HAP-1 (cell line): ENCODE measurements around the gene ENOPH1.

Experiments used
- DNase-seq, 2 experiments: peaks; one replicate each; pipeline ENCODE4 v3.0.0-alpha.2; 2016 to 2020; ENCODE audit warnings: low spot score in 2 of 2
- H3K27me3 ChIP-seq: fragments of 250-450 bp; sonication (Bioruptor Pico); 2 replicates; pipeline ENCODE4 v1.5.1; 2020; ENCODE audit warnings: low read depth, mild to moderate bottlenecking, moderate library complexity
- H3K36me3 ChIP-seq: fragments of 250-450 bp; sonication (Bioruptor Pico); replicated peaks from 2 replicates; pipeline ENCODE4 v1.5.1; 2020; ENCODE audit warnings: mild to moderate bottlenecking
- H3K4me1 ChIP-seq: fragments of 250-450 bp; sonication (Bioruptor Pico); 2 replicates; pipeline ENCODE4 v1.5.1; 2020; ENCODE audit warnings: mild to moderate bottlenecking
- H3K4me3 ChIP-seq: fragments of 250-450 bp; sonication (Bioruptor Pico); 2 replicates; pipeline ENCODE4 v1.5.1; 2020; ENCODE audit warnings: mild to moderate bottlenecking, moderate library complexity
- H3K9me3 ChIP-seq: fragments of 250-450 bp; sonication (Bioruptor Pico); 2 replicates; pipeline ENCODE4 v1.5.1; 2020; ENCODE audit warnings: mild to moderate bottlenecking, moderate library complexity
- in situ Hi-C: fragments of 300-500 bp; cut with MboI; formaldehyde crosslinking; loops from 3 replicates; pipeline ENCODE4 v1.14.3; 2020; ENCODE audit warnings: low sequenced_read_pairs, inconsistent platforms, mixed read lengths

Gene ENOPH1

DNA sequence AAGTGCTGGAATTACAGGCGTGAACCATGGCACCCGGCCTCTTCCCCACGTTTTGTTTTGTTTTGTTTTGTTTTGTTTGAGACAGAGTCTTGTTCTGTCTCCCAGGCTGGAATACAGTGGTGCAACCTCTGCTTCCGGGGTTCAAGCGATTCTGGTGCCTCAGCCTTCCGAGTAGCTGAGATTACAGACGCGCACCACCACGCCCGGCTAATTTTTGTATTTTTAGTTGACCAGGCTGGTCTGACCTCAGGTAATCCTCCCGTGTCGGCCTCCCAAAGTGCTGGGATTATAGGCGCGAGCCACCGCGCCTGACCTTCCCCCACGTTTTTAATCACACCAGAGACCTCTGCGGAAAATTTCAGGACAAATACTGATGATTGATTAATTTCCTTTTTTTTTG, 2.2 kb downstream of the ENOPH1 start:
- Histone ChIP-seq H3K4me3 (peak overlapping the region; percentile 90), H3K36me3 (peaks cover 21% of the 10 kb centered on the region), H3K4me1 (peaks cover 10% of the 10 kb centered on the region), H3K9me3 (no peaks in the 10 kb centered on the region), H3K27me3 (no peaks in the 10 kb centered on the region)
- in situ Hi-C loops = no loop called here
- peak in 1 of 2 experiments; percentile 30 for DNase-seq

DNA sequence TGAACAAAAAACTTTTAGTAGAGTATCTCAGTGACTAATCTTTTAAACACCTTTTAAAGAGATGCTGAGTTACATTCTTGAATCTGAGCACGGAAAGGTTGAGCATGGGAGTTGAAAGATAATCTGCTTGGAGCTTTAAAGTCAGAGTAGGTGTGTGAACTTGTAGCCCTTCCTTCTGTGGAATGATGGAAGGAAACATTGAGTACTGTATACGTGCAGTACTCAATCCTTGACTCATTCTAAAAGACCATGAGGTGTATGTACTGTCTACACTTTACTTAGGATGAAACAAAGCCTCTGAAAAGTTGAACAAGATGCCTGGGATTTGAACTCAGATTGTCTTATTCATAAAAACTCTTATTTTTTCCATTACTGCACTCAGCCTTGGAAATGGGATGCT, 3.4 kb downstream of the ENOPH1 start:
- in situ Hi-C loops = no loop called here
- no peak overlapping the region for H3K4me3 ChIP-seq

DNA sequence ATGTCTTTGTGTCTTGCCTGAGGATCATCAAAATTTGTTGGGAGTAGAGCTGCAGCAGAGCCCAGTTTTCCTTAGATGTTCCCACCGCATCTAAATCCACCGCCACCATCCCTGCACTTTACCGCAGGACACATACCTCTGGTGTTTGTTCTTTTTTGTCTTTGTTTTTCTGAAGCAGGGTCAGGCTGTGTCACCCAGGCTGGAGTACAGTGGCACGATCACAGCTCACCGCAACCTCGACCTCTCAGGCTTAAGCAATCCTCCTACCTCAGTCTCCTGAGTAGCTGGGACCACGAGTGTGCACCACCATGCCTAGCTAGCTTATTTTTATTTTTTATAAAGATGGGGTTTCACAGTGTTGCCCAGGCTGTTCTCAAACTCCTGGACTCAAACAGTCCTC, 4.6 kb downstream of the ENOPH1 start:
- in situ Hi-C loops = no loop called here
- peaks cover 13% of the 10 kb centered on the region for H3K36me3 ChIP-seq

More for the DNA sequence above, 3.4 kb downstream of the ENOPH1 start:
- Histone ChIP-seq H3K27me3 (no peaks in the 10 kb centered on the region), H3K4me1 (peaks cover 10% of the 10 kb centered on the region), H3K36me3 (peaks cover 14% of the 10 kb centered on the region), H3K9me3 (no peaks in the 10 kb centered on the region)
- DNase-seq = no peak

DNA sequence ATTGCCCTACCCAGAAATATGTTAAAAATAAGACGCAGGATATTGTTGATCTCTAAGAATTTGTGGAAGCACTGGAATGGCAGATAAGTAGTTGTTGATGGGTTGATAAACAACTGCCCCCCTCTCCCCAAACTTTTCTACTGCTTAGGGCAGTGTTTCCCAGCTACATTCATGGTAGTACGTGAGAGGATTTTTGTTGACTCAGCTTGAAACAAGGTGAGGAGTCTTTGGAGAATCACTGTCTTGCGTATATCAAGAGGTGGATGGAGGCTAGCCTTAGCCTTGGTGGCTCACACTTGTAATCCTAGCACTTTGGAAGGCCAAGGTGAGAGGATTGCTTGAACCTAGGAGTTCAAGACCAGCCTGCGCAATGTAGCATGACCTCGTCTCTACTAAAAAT, 5.7 kb downstream of the ENOPH1 start:
- Histone ChIP-seq H3K9me3 (no peaks in the 10 kb centered on the region), H3K36me3 (peaks cover 13% of the 10 kb centered on the region), H3K4me1 (peaks cover 10% of the 10 kb centered on the region), H3K27me3 (no peaks in the 10 kb centered on the region), H3K4me3 (no peak overlapping the region)
- no peak for DNase-seq
- in situ Hi-C loops = no loop called here

More for the DNA sequence above, 4.6 kb downstream of the ENOPH1 start:
- no peaks in the 10 kb centered on the region for H3K27me3 ChIP-seq
- no peak overlapping the region for H3K4me3 ChIP-seq
- DNase-seq = no peak
- no peaks in the 10 kb centered on the region for H3K9me3 ChIP-seq
- peaks cover 10% of the 10 kb centered on the region for H3K4me1 ChIP-seq

DNA sequence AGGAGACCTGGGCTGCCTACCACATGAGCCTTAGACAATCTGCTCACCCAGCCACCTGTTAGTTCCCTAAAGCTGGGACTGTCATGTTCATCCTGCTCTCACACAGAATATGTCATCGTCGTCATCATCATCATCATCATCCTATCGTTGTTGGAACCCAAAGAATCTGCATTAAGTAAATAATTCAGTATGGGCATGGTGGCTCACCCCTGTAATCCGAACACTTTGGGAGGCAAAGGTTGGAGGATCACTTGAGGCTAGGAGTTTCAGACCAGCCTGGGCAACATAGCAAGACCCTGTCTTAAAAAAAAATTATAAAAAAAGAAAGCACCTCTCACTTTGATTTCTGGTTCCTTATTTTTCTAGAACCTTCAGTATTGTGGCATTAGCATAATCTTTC, 6.4 kb downstream of the ENOPH1 start:
- peaks cover 10% of the 10 kb centered on the region for H3K4me1 ChIP-seq
- no peaks in the 10 kb centered on the region for H3K9me3 ChIP-seq
- H3K27me3 ChIP-seq = no peaks in the 10 kb centered on the region
- peaks cover 13% of the 10 kb centered on the region for H3K36me3 ChIP-seq
- H3K4me3 ChIP-seq = no peak overlapping the region
- DNase-seq = no peak
- in situ Hi-C loops = no loop called here

DNA sequence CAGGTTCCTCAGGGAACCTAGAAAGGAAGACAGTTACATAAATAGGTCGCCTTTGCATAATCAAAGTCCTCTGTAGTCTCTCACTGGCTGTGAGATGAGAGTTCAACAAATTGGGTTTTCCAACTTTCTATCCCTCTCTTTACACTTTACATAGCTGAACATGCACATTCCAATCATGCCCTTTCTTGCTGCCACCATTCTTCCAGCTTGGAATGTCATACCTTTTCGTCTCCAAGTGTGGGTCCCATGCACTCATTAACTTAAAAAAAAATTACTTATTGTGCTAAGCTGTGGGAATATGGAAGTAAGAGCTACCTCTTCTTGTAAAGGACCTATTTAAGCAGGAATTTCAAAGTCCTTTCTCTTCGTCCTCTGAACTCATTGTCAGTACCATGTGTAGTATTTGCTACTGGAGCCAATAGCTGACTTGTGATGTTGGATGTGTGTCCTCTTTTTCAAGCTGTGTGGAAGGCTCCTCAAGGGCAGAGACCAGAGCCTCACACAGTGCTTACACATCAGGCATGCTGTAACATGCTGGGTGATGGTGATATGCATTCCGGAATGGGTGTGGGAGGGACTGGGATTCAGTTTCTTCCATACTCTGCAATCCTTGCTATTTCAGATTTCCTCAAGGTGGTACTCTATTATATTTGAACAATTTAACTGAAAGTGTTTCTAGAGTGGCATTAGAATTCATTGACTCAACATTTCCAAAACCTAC, 7.1 kb downstream of the ENOPH1 start:
- in situ Hi-C loops = no loop called here
- H3K36me3 ChIP-seq = peaks cover 13% of the 10 kb centered on the region
- H3K9me3 ChIP-seq = no peaks in the 10 kb centered on the region
- DNase-seq = no peak
- H3K4me1 ChIP-seq = peaks cover 4% of the 10 kb centered on the region
- no peaks in the 10 kb centered on the region for H3K27me3 ChIP-seq
- no peak overlapping the region for H3K4me3 ChIP-seq

DNA sequence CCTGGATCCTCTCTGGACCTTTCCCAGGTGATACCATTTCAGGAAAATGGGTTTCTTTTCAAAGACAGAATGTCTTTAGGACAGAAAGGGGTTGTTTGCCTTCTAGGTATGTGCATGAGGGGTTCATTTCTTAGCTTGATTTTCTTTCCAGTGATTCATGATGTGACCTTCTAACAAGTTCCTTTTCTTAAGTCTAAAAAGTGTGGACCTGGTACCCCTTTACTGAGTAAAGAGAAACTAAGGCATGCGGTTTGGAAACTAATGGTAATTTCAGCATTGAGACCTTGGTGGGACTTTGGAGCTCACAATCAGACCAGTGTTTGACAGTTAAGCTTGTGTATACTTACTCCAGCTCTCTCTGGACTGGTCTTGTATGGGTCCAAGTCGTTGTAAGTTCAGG, 8.7 kb downstream of the ENOPH1 start:
- no peak for DNase-seq
- Histone ChIP-seq H3K27me3 (no peaks in the 10 kb centered on the region), H3K4me3 (no peak overlapping the region), H3K4me1 (peaks cover 3% of the 10 kb centered on the region; the same call in 1 of the 2 replicates), H3K36me3 (peaks cover 10% of the 10 kb centered on the region), H3K9me3 (no peaks in the 10 kb centered on the region)
- in situ Hi-C loops = no loop called here

DNA sequence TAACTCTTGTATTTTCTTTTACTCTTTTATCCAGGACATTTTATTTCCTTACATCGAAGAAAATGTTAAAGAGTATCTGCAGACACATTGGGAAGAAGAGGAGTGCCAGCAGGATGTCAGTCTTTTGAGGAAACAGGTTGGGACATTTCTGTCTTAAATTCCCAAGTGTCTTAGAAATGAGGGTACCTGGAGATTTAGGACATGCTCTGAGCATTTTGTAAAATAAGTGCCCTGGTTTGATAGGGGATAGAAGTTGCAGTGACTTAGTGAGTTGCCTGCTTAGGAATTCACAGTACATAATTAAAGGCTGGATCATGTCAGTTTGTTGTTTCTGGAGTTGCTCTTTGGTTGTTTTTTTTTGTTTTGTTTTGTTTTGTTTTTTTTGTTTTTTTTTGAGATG, 17.5 kb downstream of the ENOPH1 start:
- Histone ChIP-seq H3K4me3 (no peak overlapping the region), H3K36me3 (peaks cover 46% of the 10 kb centered on the region), H3K9me3 (no peaks in the 10 kb centered on the region), H3K27me3 (no peaks in the 10 kb centered on the region), H3K4me1 (peaks cover 10% of the 10 kb centered on the region)
- DNase-seq = no peak
- in situ Hi-C loops = no loop called here

DNA sequence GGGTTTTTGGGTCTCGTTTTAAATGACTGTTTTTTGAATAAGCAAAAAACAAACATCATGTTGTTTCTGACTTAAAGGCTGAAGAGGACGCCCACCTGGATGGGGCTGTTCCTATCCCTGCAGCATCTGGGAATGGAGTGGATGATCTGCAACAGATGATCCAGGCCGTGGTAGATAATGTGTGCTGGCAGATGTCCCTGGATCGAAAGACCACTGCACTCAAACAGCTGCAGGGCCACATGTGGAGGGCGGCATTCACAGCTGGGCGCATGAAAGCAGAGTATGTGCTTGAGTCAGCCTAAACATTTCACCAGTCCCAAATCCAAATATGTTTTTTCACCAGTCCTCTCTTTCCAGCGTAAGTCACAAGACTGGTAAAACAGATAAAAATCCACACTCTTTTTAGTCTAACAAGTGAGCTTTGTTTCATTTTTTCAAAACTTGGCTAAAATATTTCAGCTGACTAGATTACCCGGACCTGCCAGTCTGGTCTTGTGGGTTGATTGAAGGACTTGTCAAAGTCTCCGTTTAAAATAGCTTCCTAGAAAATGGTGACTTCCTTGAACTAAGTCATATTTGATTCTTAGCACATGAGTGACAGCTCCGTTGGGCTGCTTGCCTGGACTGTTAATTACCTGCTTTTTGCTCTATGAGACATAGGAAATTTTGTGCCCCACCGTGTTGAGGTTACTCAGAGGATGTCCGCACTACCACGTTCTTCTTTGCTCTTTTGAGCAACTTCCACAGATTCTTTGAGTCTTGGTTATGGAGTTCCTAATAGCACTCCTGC, 20.8 kb downstream of the ENOPH1 start:
- Histone ChIP-seq H3K36me3 (peaks cover 68% of the 10 kb centered on the region), H3K27me3 (0 out of 2 replicates have a peak, but pooled peaks cover 2% of the 10 kb centered on the region), H3K4me1 (peaks cover 10% of the 10 kb centered on the region), H3K4me3 (no peak overlapping the region), H3K9me3 (no peaks in the 10 kb centered on the region)
- in situ Hi-C loops = loop anchor here (25.0 kb wide), 2 partner anchors 411 to 811 kb away; no protein-coding TSS in a partner anchor
- DNase-seq = no peak

DNA sequence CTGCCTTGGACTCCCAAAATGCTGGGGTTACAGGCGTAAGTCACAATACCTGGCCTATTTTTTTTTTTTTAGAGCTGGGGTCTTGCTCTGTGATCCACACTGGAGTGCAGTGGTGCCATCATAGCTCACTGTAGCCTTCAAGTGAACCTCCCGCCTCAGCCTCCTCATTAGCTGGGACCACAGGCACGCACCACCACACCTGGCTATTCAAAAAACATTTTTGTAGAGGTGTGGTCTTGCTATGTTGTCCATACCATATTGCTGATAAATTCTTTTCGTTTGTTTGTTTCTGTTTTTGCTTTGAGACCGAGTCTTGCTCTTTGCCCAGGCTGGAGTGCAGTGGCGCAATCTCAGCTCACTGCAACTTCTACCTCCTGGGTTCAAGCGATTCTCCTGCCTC, 21.6 kb downstream of the ENOPH1 start:
- in situ Hi-C loops = loop anchor here (25.0 kb wide), 2 partner anchors 410 to 810 kb away; no protein-coding TSS in a partner anchor
- Histone ChIP-seq H3K36me3 (peaks cover 76% of the 10 kb centered on the region), H3K4me3 (no peak overlapping the region), H3K27me3 (0 out of 2 replicates have a peak, but pooled peaks cover 2% of the 10 kb centered on the region), H3K4me1 (peaks cover 7% of the 10 kb centered on the region), H3K9me3 (no peaks in the 10 kb centered on the region)
- DNase-seq = no peak

DNA sequence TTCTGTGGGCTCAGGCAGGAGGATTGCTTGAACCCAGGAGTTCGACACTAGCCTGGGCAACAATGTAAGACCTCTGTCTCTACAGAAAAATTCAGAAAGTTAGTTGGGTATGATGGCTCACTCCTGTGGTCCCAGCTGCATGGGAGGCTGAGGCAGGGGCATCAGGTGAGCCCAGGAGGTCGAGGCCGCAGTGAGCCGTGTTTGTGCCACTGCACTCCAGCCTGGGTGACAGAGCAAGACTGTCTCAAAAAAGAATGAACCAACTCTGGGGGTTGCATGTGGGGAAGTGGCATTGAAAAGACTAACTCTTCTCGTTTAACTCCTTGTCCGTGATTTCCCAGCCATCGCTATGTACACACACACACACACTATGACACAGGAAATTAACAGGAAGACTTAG, 26.9 kb downstream of the ENOPH1 start:
- H3K27me3 ChIP-seq = 0 out of 2 replicates have a peak, but pooled peaks cover 2% of the 10 kb centered on the region
- in situ Hi-C loops = loop anchor here (25.0 kb wide), 2 partner anchors 405 to 805 kb away; no protein-coding TSS in a partner anchor
- 0 out of 2 replicates have a peak, but pooled peaks cover 2% of the 10 kb centered on the region for H3K4me1 ChIP-seq
- no peak overlapping the region for H3K4me3 ChIP-seq
- H3K9me3 ChIP-seq = no peaks in the 10 kb centered on the region
- no peak for DNase-seq
- peaks cover 78% of the 10 kb centered on the region for H3K36me3 ChIP-seq

DNA sequence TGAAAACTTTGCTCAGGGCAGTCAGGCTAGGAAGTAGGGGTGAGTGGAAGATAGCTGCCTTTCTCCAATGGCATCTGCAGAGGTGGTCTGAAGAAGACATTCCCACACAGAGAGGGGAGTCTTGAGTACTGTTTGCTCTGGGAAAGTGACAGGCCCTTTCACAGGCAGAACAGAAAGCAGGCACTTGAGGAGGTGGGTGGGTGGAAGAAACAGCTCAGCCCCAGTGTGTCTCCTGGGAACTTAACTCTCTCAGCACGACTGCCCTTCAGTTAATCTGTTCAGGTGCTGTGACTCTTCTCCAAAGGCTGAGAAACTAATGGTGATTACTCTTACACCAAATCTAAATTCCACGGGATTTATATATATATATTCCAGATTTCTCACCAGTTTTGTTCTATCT, 28.3 kb downstream of the ENOPH1 start:
- DNase-seq = no peak
- no peak overlapping the region for H3K4me3 ChIP-seq
- H3K4me1 ChIP-seq = peaks cover 5% of the 10 kb centered on the region
- in situ Hi-C loops = loop anchor here (25.0 kb wide), 2 partner anchors 404 to 804 kb away; no protein-coding TSS in a partner anchor
- peaks cover 78% of the 10 kb centered on the region for H3K36me3 ChIP-seq
- 0 out of 2 replicates have a peak, but pooled peaks cover 2% of the 10 kb centered on the region for H3K27me3 ChIP-seq
- no peaks in the 10 kb centered on the region; the same call in 1 of the 2 replicates for H3K9me3 ChIP-seq

DNA sequence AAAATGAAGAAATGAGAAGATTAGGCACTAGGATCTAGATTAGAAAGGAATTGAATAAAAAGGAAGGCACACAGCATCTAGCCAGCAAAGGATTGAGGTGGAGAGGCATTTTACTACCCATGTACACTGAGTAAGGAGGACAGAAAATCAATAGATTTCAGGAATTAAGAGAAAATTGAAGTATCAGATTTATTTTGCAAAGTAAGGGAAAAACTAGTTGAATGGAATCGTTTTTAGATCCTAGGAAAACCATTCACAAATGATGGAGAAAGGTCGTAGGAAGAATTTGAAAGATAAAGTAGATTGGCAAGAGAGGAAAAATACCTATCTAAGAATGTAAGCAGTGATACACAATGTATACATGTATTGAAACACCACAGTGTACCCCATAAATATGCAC, 31.3 kb downstream of the ENOPH1 start:
- no peak overlapping the region for H3K4me3 ChIP-seq
- peaks cover 59% of the 10 kb centered on the region for H3K36me3 ChIP-seq
- no peaks in the 10 kb centered on the region; the same call in 1 of the 2 replicates for H3K9me3 ChIP-seq
- H3K27me3 ChIP-seq = no peaks in the 10 kb centered on the region
- no peak for DNase-seq
- peaks cover 9% of the 10 kb centered on the region for H3K4me1 ChIP-seq
- in situ Hi-C loops = loop anchor here (5.0 to 25.0 kb wide), 3 partner anchors 276 to 801 kb away; no protein-coding TSS in a partner anchor
